ENCODE data around the gene TRAF2. TPM values are rescaled to one million over a fixed set of nuclear protein-coding genes. Genes with fewer than 3 reads are reported as not detected.

The TRAF2 gene
- total and polyA plus RNA-seq, 2 of the 13 experiments (the other 11 are each of a cell fraction or from before 2014, with no cell fraction given) = 12.4 to 13.6 TPM

DNA sequence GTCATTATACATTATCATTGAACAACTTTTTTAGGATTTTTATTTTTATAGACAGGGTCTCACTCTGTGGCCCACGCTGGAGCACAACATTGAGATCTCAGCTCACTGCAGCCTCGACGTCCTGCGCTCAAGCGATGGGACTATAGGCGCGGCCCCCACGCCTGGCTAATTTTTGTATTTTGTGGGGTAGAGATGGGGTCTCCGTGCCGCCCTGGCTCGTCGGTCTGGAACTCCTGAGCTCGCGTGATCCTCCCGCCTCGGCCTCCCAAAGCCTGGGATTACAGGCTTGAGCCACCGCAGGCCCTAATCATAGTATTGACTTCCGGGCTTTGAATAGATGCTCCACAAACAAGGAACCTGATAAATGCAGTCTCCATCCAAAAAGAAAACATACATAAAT, 18.8 kb upstream of the TRAF2 start (continued):
- TF ChIP-seq ARID2 (CRISPR knock-in tag; IDR thresholded peaks at IDR 0.05; ENCODE audit: borderline replicate concordance) = no peak
- TF ChIP-seq, protein P1, sequence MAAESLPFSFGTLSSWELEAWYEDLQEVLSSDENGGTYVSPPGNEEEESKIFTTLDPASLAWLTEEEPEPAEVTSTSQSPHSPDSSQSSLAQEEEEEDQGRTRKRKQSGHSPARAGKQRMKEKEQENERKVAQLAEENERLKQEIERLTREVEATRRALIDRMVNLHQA (CRISPR knock-in tag; IDR thresholded peaks at IDR 0.05) = no peak
- TF ChIP-seq SETDB1 (CRISPR knock-in tag; IDR thresholded peaks at IDR 0.05; ENCODE audit: borderline replicate concordance) = no peak
- no peak for TF ChIP-seq ZNF292 (CRISPR knock-in tag; IDR thresholded peaks at IDR 0.05; ENCODE audit: borderline replicate concordance, low read depth)
- no peak for TF ChIP-seq FOXK1 (CRISPR knock-in tag; IDR thresholded peaks at IDR 0.05; ENCODE audit: borderline replicate concordance, low read depth)
- TF ChIP-seq, protein P2, sequence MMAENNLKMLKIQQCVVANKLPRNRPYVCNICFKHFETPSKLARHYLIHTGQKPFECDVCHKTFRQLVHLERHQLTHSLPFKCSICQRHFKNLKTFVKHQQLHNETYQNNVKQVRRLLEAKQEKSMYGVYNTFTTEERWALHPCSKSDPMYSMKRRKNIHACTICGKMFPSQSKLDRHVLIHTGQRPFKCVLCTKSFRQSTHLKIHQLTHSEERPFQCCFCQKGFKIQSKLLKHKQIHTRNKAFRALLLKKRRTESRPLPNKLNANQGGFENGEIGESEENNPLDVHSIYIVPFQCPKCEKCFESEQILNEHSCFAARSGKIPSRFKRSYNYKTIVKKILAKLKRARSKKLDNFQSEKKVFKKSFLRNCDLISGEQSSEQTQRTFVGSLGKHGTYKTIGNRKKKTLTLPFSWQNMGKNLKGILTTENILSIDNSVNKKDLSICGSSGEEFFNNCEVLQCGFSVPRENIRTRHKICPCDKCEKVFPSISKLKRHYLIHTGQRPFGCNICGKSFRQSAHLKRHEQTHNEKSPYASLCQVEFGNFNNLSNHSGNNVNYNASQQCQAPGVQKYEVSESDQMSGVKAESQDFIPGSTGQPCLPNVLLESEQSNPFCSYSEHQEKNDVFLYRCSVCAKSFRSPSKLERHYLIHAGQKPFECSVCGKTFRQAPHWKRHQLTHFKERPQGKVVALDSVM (CRISPR knock-in tag; IDR thresholded peaks at IDR 0.05) = no peak

DNA sequence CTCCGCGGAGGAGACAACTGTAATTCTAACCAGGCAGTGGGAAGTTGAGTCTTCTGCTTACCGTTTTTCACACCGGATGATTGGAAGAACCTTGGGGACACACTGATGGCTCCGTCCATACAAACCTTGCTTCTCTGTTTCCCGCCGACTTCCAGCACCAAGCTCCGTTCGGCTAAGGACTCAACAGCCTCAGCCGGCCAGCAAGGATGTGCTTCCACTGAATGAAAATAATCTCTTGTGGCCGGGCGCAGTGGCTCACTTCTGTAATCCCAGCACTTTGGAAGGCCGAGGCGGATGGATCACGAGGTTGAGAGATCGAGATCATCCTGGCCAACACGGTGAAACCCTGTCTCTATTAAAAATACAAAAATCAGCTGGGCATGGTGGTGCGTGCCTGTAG, 18.4 kb upstream of the TRAF2 start:
- no peak overlapping the region for H2AFZ ChIP-seq (ENCODE audit: low read length)
- ChIA-PET POLR2A (interaction anchor here (1.1 kb wide), 1 partner anchor 14 kb away, joined by 3 read pairs; no protein-coding TSS in a partner anchor), CTCF (ENCODE audit: low intra/inter-chr PET ratio, low total read pairs) (no interaction called here)
- H3K4me2 ChIP-seq (ENCODE audit: low read depth, low read length) = no peak overlapping the region
- peaks cover 9% of the 10 kb centered on the region for H3K9me3 ChIP-seq (ENCODE audit: low read length)
- BruUV-seq (replicated peaks) = no TSS peak
- H4K20me1 ChIP-seq (ENCODE audit: insufficient read depth, low read length) = 0 out of 2 replicates have a peak, but pooled peaks cover 7% of the 10 kb centered on the region
- H3K36me3 ChIP-seq (replicated peaks in 1 of 2; ENCODE audit: control insufficient read depth in 1 of 2, insufficient read depth in 2 of 2, low read length in 2 of 2) = peaks cover 6 to 14% of the 10 kb centered on the region in 2 experiments; a peak in 4 of 5 replicates
- DNase-seq (ENCODE audit: low spot score) (no peak), ATAC-seq (no peak), FAIRE-seq (no peak)
- H3K27me3 ChIP-seq (ENCODE audit: control insufficient read depth in 1 of 2, insufficient read depth in 2 of 2, low read length in 2 of 2) = no peaks in the 10 kb centered on the region
- in situ Hi-C loops (cut with HindIII; ENCODE audit: extremely low pct_ligation_motif_present, low pct_unique_long_range_greater_than_20kb) (no loop called here), intact Hi-C loops (cut with micrococcal nuclease; ENCODE audit: unreplicated experiment) (no loop called here)
- H3K4me1 ChIP-seq (ENCODE audit: insufficient read depth, low read length) = peaks cover 33% of the 10 kb centered on the region
- over 99% methylated on average over 18 of the region's 18 CpGs for WGBS (ENCODE audit: low lambda C conversion rate)
- no peak for TF ChIP-seq ARNTL (CRISPR knock-in tag; IDR thresholded peaks at IDR 0.05)
- no peak for TF ChIP-seq ZNF720 (CRISPR knock-in tag; IDR thresholded peaks at IDR 0.05)
- peak; percentile 42; the same call in 1 of the 2 replicates for TF ChIP-seq ZBTB38 (CRISPR knock-in tag; IDR thresholded peaks at IDR 0.05)
- no peak overlapping the region for H3K27ac ChIP-seq (ENCODE audit: extremely low read length, insufficient read depth, low read length)
- peaks cover 20% of the 10 kb centered on the region for H3K79me2 ChIP-seq (ENCODE audit: insufficient read depth, low read length)
- H3K9ac ChIP-seq (ENCODE audit: insufficient read depth, low read depth, low read length) = no peak overlapping the region
- no peak overlapping the region for H3K4me3 ChIP-seq (replicated peaks in 1 of 3; ENCODE audit: insufficient read depth in 1 of 3, low read depth in 2 of 3, low read length in 3 of 3)
